ENCODE measurements around the gene AFDN. TPM values are rescaled to one million over a fixed set of nuclear protein-coding genes. Genes with fewer than 3 reads are reported as not detected.

AFDN gene
- total RNA-seq, 4 donors from 2014 or later = 133 to 391 (median 148) TPM

- no peaks in the 10 kb centered on the region for H3K27me3 ChIP-seq
- H3K27ac ChIP-seq = no peak overlapping the region
- H3K9me3 ChIP-seq = no peaks in the 10 kb centered on the region
- no peak for DNase-seq (ENCODE audit: low spot score in 2 of 2)
- no peaks in the 10 kb centered on the region for H3K4me1 ChIP-seq
- TF ChIP-seq EP300 (IDR thresholded peaks at IDR 0.05) = no peak
- TF ChIP-seq POLR2A (IDR thresholded peaks at IDR 0.05) = no peak
- TF ChIP-seq CTCF (IDR thresholded peaks at IDR 0.05) = no peak
- H3K4me3 ChIP-seq = no peak overlapping the region
- no peaks in the 10 kb centered on the region for H3K36me3 ChIP-seq
- WGBS = 52% methylated on average over 8 of the region's 8 CpGs
Observed at GRCh38 chr6:167805349-167806060, 21.2 kb upstream of the AFDN start.

- TF ChIP-seq POLR2A (IDR thresholded peaks at IDR 0.05) (no peak), POLR2AphosphoS5 (IDR thresholded peaks at IDR 0.05) (no peak), CTCF (IDR thresholded peaks at IDR 0.05) (no peak), EP300 (IDR thresholded peaks at IDR 0.05) (no peak)
- Histone ChIP-seq H3K4me3 (no peak overlapping the region), H3K36me3 (no peaks in the 10 kb centered on the region), H3K27me3 (no peaks in the 10 kb centered on the region), H3K4me1 (no peaks in the 10 kb centered on the region), H3K27ac (no peak overlapping the region), H3K9me3 (no peaks in the 10 kb centered on the region)
- 45% methylated on average over 4 of the region's 4 CpGs for WGBS
- DNase-seq (ENCODE audit: low spot score in 2 of 2) = no peak
Observed at GRCh38 chr6:167806061-167806700, 20.5 kb upstream of the AFDN start.

GRCh38 chr6:167807200-167807599 is 19.5 kb upstream of the AFDN start:
- Histone ChIP-seq H3K9me3 (no peaks in the 10 kb centered on the region), H3K4me1 (no peaks in the 10 kb centered on the region), H3K36me3 (no peaks in the 10 kb centered on the region), H3K4me3 (no peak overlapping the region), H3K27me3 (no peaks in the 10 kb centered on the region), H3K27ac (no peak overlapping the region)
- DNase-seq (ENCODE audit: low spot score in 2 of 2) = no peak
- TF ChIP-seq POLR2A (IDR thresholded peaks at IDR 0.05) (no peak), CTCF (IDR thresholded peaks at IDR 0.05) (no peak), POLR2AphosphoS5 (IDR thresholded peaks at IDR 0.05) (no peak), EP300 (IDR thresholded peaks at IDR 0.05) (no peak)
- 76% methylated on average over 6 of the region's 6 CpGs for WGBS

DNA sequence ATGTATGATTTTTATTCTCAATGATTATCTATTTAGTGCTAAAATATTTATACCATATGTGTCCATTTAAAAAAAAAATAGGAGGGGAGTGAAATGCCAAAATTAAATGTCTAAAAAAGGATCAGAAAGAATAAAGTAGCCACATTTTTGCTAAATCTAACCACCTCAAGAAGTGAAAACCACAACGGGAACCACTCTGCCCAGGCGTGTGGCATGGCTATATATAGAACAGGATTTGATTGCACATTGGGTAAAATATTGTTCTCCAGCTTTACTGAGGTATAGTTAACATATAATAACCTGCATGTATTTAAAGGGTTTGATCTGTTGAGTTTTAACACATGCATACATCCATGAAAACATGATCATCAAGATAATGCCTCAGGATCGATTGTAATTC is 19.0 kb upstream of the AFDN start:
- H3K9me3 ChIP-seq = no peaks in the 10 kb centered on the region
- WGBS = 36% methylated on average over 3 of the region's 3 CpGs

More for the DNA sequence above, 19.0 kb upstream of the AFDN start:
- Histone ChIP-seq H3K4me3 (no peak overlapping the region), H3K4me1 (no peaks in the 10 kb centered on the region), H3K27ac (no peak overlapping the region), H3K27me3 (no peaks in the 10 kb centered on the region), H3K36me3 (no peaks in the 10 kb centered on the region)
- TF ChIP-seq CTCF (IDR thresholded peaks at IDR 0.05) (no peak), POLR2A (IDR thresholded peaks at IDR 0.05) (no peak), POLR2AphosphoS5 (IDR thresholded peaks at IDR 0.05) (no peak), EP300 (IDR thresholded peaks at IDR 0.05) (no peak)
- DNase-seq (ENCODE audit: low spot score in 2 of 2) = no peak

Measured in suprapubic skin (tissue), 4 donors.